Endodermal cell (in vitro differentiated cells): ENCODE data around the gene RPS6KA2. TPM values are rescaled to one million over a fixed set of nuclear protein-coding genes. Genes with fewer than 3 reads are reported as not detected.
A peak's percentile ranks its signal among the peaks of the same experiment; 100 is the strongest.
"Not testable (repeated sequence)": the region's sequence is repeated elsewhere in the genome, so short reads cannot be mapped to it uniquely, and the experiment has no call there.

Source experiments
- DNase-seq: peaks from one replicate; pipeline ENCODE4 v3.0.0-alpha.2; 2017
- H3K27ac ChIP-seq: 2 replicates; pipeline ENCODE4 v1.5.1; 2013; ENCODE audit warnings: mild to moderate bottlenecking, low read depth, low read length, moderate library complexity
- H3K27me3 ChIP-seq: 2 replicates; pipeline ENCODE4 v1.6.1; 2013; ENCODE audit warnings: mild to moderate bottlenecking, low read length, moderate library complexity; ENCODE audit not compliant: insufficient read depth, control insufficient read depth, poor library complexity, severe bottlenecking
- H3K36me3 ChIP-seq: 2 replicates; pipeline ENCODE4 v1.7.0; 2013; ENCODE audit warnings: mild to moderate bottlenecking, low read length, moderate library complexity; ENCODE audit not compliant: control insufficient read depth, insufficient read depth
- H3K4me1 ChIP-seq: one replicate; pipeline ENCODE4 v1.7.0; 2013; ENCODE audit warnings: low read length; ENCODE audit not compliant: control insufficient read depth, insufficient read depth
- H3K4me3 ChIP-seq: 2 replicates; pipeline ENCODE4 v1.5.1; 2013; ENCODE audit warnings: mild to moderate bottlenecking, low read length, moderate library complexity
- H3K9ac ChIP-seq: 2 replicates; pipeline ENCODE4 v1.6.1; 2013; ENCODE audit warnings: mild to moderate bottlenecking, low read length, moderate library complexity; ENCODE audit not compliant: poor library complexity, severe bottlenecking; ENCODE audit errors: extremely low read depth
- H3K9me3 ChIP-seq: 2 replicates; pipeline ENCODE4 v1.6.1; 2013; ENCODE audit warnings: mild to moderate bottlenecking, low read length, moderate library complexity; ENCODE audit not compliant: control insufficient read depth
- H3K27ac Mint-ChIP-seq: 2 replicates; pipeline ENCODE4 v1.8.0; 2020; ENCODE audit warnings: mixed read lengths
- H3K27me3 Mint-ChIP-seq: 2 replicates; pipeline ENCODE4 v1.8.0; 2021; ENCODE audit warnings: mild to moderate bottlenecking, mixed read lengths; ENCODE audit not compliant: insufficient read depth
- H3K36me3 Mint-ChIP-seq: 2 replicates; pipeline ENCODE4 v1.8.0; 2020; ENCODE audit warnings: low read depth, mixed read lengths
- H3K4me1 Mint-ChIP-seq: 2 replicates; pipeline ENCODE4 v1.8.0; 2020; ENCODE audit warnings: mixed read lengths
- H3K4me3 Mint-ChIP-seq: 2 replicates; pipeline ENCODE4 v1.8.0; 2020; ENCODE audit warnings: mild to moderate bottlenecking, moderate library complexity, mixed read lengths
- H3K9me3 Mint-ChIP-seq: 2 replicates; pipeline ENCODE4 v1.8.0; 2020; ENCODE audit warnings: mild to moderate bottlenecking, mixed read lengths
- WGBS, 2 experiments: methylation state at CpG; one replicate each; pipeline versions ENCODE4 v1.1.5 to v1.1.7; 2013; ENCODE audit warnings: missing lambda C conversion rate in 2 of 2, mixed read lengths in 1 of 2; ENCODE audit not compliant: insufficient coverage in 1 of 2, insufficient read length in 1 of 2; 5-methylcytosine and 5-hydroxymethylcytosine counted together
- total RNA-seq, 2 donors: library from RNA; stranded (reverse); fragmentation: NEBNext Ultra II Directional in 1 of 2; extraction: Animal tissue kit (Norgen Biotek cat#: 25700) in 1 of 2; gene quantifications; 2 replicates in 1 of 2; 3 replicates in 1 of 2; pipeline ENCODE4 v1.2.1, GENCODE V29; 2021
- TF ChIP-seq, protein P1 (sequence below): fragments of 200-600 bp; sonication (generic); conservative IDR thresholded peaks from 2 replicates; pipeline ENCODE4 v1.5.0; 2021; ENCODE audit warnings: antibody characterized with exemption, mild to moderate bottlenecking

Gene RPS6KA2
- total RNA-seq, 2 donors from 2014 or later, result 17.9 to 23.9 TPM

DNA sequence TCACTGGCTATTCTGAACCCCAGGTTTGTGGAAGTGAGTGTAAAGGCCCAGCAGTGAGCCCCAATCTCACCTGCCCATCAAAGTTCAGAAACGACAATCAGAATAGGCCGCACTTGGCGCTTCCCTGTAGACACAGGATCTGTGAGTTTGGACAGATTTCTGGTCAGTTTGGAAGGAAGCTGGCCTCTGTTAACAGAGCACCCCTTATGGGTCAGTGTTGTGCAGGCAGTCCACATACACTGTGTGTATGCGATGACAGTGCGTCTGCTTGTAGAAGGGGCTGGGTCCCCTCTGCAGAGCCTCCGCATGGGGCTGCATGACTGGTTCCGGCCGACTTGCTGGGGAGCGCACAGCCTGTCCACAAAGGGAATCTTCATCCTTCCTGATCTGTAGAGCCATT is 240.9 kb downstream of the RPS6KA2 start:
- Histone ChIP-seq H3K9ac (no peak overlapping the region), H3K9me3 (no peaks in the 10 kb centered on the region), H3K27me3 (peaks cover 2% of the 10 kb centered on the region), H3K4me3 (no peak overlapping the region), H3K36me3 (no peaks in the 10 kb centered on the region), H3K4me1 (no peaks in the 10 kb centered on the region), H3K27ac (no peak overlapping the region)
- H3K36me3 Mint-ChIP-seq, result no peaks in the 10 kb centered on the region
- 92% methylated on average over 9 of the region's 9 CpGs for WGBS, 2 experiments
- H3K9me3 Mint-ChIP-seq, result no peaks in the 10 kb centered on the region
- H3K27me3 Mint-ChIP-seq, result no peaks in the 10 kb centered on the region
- TF ChIP-seq, protein P1, sequence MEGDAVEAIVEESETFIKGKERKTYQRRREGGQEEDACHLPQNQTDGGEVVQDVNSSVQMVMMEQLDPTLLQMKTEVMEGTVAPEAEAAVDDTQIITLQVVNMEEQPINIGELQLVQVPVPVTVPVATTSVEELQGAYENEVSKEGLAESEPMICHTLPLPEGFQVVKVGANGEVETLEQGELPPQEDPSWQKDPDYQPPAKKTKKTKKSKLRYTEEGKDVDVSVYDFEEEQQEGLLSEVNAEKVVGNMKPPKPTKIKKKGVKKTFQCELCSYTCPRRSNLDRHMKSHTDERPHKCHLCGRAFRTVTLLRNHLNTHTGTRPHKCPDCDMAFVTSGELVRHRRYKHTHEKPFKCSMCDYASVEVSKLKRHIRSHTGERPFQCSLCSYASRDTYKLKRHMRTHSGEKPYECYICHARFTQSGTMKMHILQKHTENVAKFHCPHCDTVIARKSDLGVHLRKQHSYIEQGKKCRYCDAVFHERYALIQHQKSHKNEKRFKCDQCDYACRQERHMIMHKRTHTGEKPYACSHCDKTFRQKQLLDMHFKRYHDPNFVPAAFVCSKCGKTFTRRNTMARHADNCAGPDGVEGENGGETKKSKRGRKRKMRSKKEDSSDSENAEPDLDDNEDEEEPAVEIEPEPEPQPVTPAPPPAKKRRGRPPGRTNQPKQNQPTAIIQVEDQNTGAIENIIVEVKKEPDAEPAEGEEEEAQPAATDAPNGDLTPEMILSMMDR, result no peak
- no peak overlapping the region for H3K27ac Mint-ChIP-seq
- DNase-seq, result no peak
- no peak overlapping the region for H3K4me3 Mint-ChIP-seq
- peaks cover 16% of the 10 kb centered on the region for H3K4me1 Mint-ChIP-seq

DNA sequence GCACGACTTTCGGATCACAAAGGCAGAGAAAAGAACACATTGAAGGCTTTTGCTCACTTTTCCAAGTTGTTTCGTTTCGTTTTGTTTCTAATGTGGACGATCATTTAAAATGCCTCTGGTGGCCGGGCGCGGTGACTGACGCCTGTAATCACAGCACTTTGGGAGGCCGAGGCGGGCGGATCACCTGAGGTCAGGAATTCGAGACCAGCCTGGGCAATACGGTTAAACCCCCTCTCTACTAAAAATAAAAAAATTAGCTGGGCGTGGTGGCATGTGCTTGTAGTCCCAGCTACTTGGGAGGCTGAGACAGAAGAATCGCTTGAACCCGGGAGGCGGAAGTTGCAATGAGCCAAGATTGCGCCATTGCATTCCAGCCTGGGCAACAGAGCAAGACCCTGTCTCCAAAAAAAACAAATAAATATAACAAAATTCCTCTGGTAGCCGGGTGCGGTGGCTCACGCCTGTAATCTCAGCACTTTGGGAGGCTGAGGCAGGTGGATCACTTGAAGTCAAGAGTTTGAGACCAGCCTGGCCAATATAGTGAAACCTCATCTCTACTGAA is 243.2 kb downstream of the RPS6KA2 start:
- H3K27me3 ChIP-seq, H3K36me3 ChIP-seq, H3K9me3 Mint-ChIP-seq, H3K4me1 ChIP-seq, H3K4me1 Mint-ChIP-seq, H3K27me3 Mint-ChIP-seq, H3K9me3 ChIP-seq, DNase-seq, H3K36me3 Mint-ChIP-seq: not testable (repeated sequence)
- TF ChIP-seq, protein P1, result peak; percentile 63
- Mint-ChIP-seq H3K4me3 (peak overlapping the region; percentile 74), H3K27ac (peak overlapping the region; percentile 95)
- peak overlapping the region; percentile 81 for H3K9ac ChIP-seq
- 41 to 57% methylated on average over 12 to 22 of the region's 22 CpGs for WGBS, 2 experiments
- peak overlapping the region; percentile 67 for H3K27ac ChIP-seq
- peak overlapping the region; percentile 93 for H3K4me3 ChIP-seq

DNA sequence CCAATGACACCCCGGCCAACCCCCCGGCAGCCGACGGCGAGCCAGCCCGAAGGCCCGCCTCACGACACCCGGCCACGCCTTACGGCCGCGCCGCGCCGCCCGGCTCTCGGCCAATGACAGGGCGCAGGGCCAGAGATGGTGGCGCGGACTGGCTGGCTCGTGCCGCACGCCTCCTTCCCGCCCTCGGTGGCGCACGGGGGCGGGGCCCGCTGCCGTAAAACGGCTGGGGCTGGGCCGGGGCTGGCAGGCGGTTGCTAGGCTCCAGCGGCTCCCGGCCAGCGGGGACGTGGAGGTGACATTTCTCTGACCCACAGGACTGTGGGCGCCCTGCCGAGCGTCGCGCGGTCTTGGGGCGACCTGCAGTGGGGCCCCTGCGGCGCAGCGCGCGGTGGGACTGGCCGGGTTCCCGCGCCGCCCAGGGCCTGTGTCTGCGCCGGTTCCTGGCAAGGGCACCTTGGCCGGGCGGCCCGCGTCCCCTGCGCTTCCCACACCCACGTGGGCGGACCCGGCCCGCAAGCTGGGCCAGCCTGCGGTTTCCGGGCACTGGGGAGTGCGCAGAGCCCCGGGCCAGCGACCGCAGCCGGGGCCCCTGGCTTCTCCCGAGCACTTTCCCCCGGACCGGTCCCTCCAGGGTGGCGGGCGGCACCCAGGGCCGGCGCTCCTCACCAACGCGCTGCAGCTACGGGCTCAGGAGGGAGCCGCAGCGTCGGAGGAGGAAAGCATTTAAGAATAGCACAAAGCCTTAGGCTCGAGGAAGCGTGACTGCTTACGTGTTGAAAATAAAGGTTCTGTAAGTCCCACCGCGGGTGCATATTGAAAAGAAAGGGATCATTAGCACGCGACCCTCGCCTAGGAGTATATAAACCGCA is 243.9 kb downstream of the RPS6KA2 start, which contains the start of gene MPC1:
Gene MPC1 (minus strand): TSS at position 8 of the 869 bp plus-strand sequence. CDS start 64 bp downstream, outside the sequence.
- peak within 1 kb of the TSS; percentile 67 for H3K27ac ChIP-seq
- Mint-ChIP-seq H3K27me3 (no peaks in the 10 kb centered on the region), H3K27ac (peak within 1 kb of the TSS; percentile 95), H3K9me3 (no peaks in the 10 kb centered on the region), H3K4me1 (no peaks in the 10 kb centered on the region), H3K4me3 (peak within 1 kb of the TSS; percentile 74), H3K36me3 (no peaks in the 10 kb centered on the region)
- no peaks in the 10 kb centered on the region for H3K9me3 ChIP-seq
- no peaks in the 10 kb centered on the region for H3K36me3 ChIP-seq
- peak within 1 kb of the TSS; percentile 93 for H3K4me3 ChIP-seq
- no peaks in the 10 kb centered on the region for H3K4me1 ChIP-seq
- peak within 1 kb of the TSS; percentile 81 for H3K9ac ChIP-seq
- 0% methylated on average over 74 to 94 of the region's 94 CpGs for WGBS, 2 experiments
- peak; percentile 98 for DNase-seq
- H3K27me3 ChIP-seq, result peaks cover 5% of the 10 kb centered on the region
- TF ChIP-seq, protein P1, result no peak
